Smooth muscle cell of bladder (primary cell): ENCODE results near the gene OTOP1. TPM values are rescaled to one million over a fixed set of nuclear protein-coding genes. Genes with fewer than 3 reads are reported as not detected.

Experiments
- total RNA-seq: library from RNA; depleted of rRNA; stranded (reverse); fragments of >200 nt; gene quantifications from 2 replicates; pipeline ENCODE4 v1.2.3, GENCODE V29; 2014

The OTOP1 gene
- not detected in 2 replicates for total RNA-seq

GRCh38 chr4:4226606-4227438 is at the start of gene OTOP1:
Gene OTOP1, minus strand, starts transcription at chr4:4226929. Its CDS starts 65 bp downstream, at chr4:4226864.

GRCh38 chr4:4248029-4248884 is 21.5 kb upstream of the OTOP1 start, which contains the start of gene TMEM128:
Gene TMEM128, minus strand, starts transcription at chr4:4248223. Its CDS starts 21 bp downstream, at chr4:4248202.

Other genes with a start within 250 kb of the OTOP1 start
- 28.4 and 30.3 TPM in 2 replicates for gene TMEM128, start 21.3 kb upstream of the OTOP1 start, total RNA-seq
- gene LYAR, start 63.2 kb upstream of the OTOP1 start, total RNA-seq: 7.7 and 9.8 TPM in 2 replicates
- 2.1 and 2.4 TPM in 2 replicates for gene ZBTB49, start 63.3 kb upstream of the OTOP1 start, total RNA-seq
- gene NSG1, start 160.2 kb upstream of the OTOP1 start, total RNA-seq: 2.4 and 19.9 TPM in 2 replicates